Esophagus squamous epithelium (tissue), 5 donors: ENCODE results near the gene DGKQ. TPM values are rescaled to one million over a fixed set of nuclear protein-coding genes. Genes with fewer than 3 reads are reported as not detected.

ENCODE experiments used
- DNase-seq: peaks from one replicate; lab custom pipeline; 2025; lab: John Stamatoyannopoulos, UW
- H3K27ac ChIP-seq, 4 donors: fragments of 200-600 bp; sonication (generic); one replicate each; pipeline ENCODE4 v1.5.1; 2016 to 2019; ENCODE audit warnings: mild to moderate bottlenecking in 1 of 4
- H3K27me3 ChIP-seq, 4 donors: fragments of 200-600 bp; sonication (generic); 1 replicate in 3 of 4; 2 replicates in 1 of 4; pipeline versions ENCODE4 v1.5.1 to v1.6.0; 2017 to 2021; ENCODE audit warnings: antibody characterized with exemption in 1 of 4
- H3K36me3 ChIP-seq, 3 donors: fragments of 200-600 bp; sonication (generic); one replicate each; pipeline ENCODE4 v1.5.1; 2016 to 2019
- H3K4me1 ChIP-seq, 3 donors: fragments of 200-600 bp; sonication (generic); one replicate each; pipeline ENCODE4 v1.5.1; 2017 to 2019
- H3K4me3 ChIP-seq, 4 donors: fragments of 200-600 bp; sonication (generic); 1 replicate in 3 of 4; 2 replicates in 1 of 4; pipeline ENCODE4 v1.5.1; 2016 to 2019; ENCODE audit warnings: mild to moderate bottlenecking in 2 of 4, moderate library complexity in 1 of 4
- H3K9me3 ChIP-seq, 3 donors: fragments of 200-600 bp; sonication (generic); one replicate each; pipeline ENCODE4 v1.5.1; 2016 to 2019
- CTCF ChIP-seq, 6 experiments: fragments of 450-650 bp in 4 of 6; fragments of 200-600 bp in 2 of 6; sonication (generic) in 2 of 6; IDR thresholded peaks; one replicate each; pipeline ENCODE4 v1.5.1; 2016 to 2019; ENCODE audit warnings: antibody characterized with exemption in 6 of 6, mild to moderate bottlenecking in 4 of 6, moderate library complexity in 4 of 6
- POLR2A ChIP-seq, 4 donors: fragments of 450-650 bp; IDR thresholded peaks; one replicate each; pipeline ENCODE4 v1.6.1; 2017; ENCODE audit warnings: antibody characterized with exemption in 4 of 4, mild to moderate bottlenecking in 4 of 4, moderate library complexity in 3 of 4
- WGBS, 2 donors: methylation state at CpG; one replicate each; pipeline ENCODE4 v1.1.5; 2018; 5-methylcytosine and 5-hydroxymethylcytosine counted together
- intact Hi-C: fragments of 100-400 bp; cut with DNase I; formaldehyde crosslinking; loops from one replicate; pipeline ENCODE4 v1.15.0; 2022
- total RNA-seq, 4 donors: library from RNA; depleted of rRNA; stranded (reverse); fragments of >200 nt; gene quantifications; one replicate each; pipeline ENCODE4 v1.1.0, GENCODE V29; 2016
- donor health status: DM: yes; HTN: yes; CAD: no.

Gene DGKQ
- total RNA-seq, 4 donors from 2014 or later = 9.5 to 12.0 (median 10.7) TPM

- TF ChIP-seq POLR2A (IDR thresholded peaks at IDR 0.05) = no peak
- no peak for TF ChIP-seq CTCF (IDR thresholded peaks at IDR 0.05)
- Histone ChIP-seq H3K4me1 (no peaks in the 10 kb centered on the region), H3K4me3 (no peak overlapping the region), H3K9me3 (no peaks in the 10 kb centered on the region), H3K27ac (no peak overlapping the region), H3K36me3 (peaks cover 0 to 13% (median 0%) of the 10 kb centered on the region in 3 donors), H3K27me3 (no peaks in the 10 kb centered on the region)
- DNase-seq = no peak
- intact Hi-C loops = no loop called here
- 63% methylated on average over 2 of the region's 23 CpGs; no CpG with 5 or more reads in 1 of the 2 donors for whole genome bisulfite sequencing, 2 donors
These were observed 46.5 kb upstream of the DGKQ start for GRCh38 chr4:1019729-1020470.

GRCh38 chr4:1019320-1019719 is 46.0 kb upstream of the DGKQ start:
- H3K9me3 ChIP-seq = no peaks in the 10 kb centered on the region
- peaks cover 0 to 7% (median 0%) of the 10 kb centered on the region in 3 donors for H3K36me3 ChIP-seq
- H3K27ac ChIP-seq = no peak overlapping the region
- DNase-seq = no peak
- no peak overlapping the region for H3K4me3 ChIP-seq
- H3K4me1 ChIP-seq = no peaks in the 10 kb centered on the region
- H3K27me3 ChIP-seq = no peaks in the 10 kb centered on the region
- intact Hi-C loops = no loop called here
- TF ChIP-seq POLR2A (IDR thresholded peaks at IDR 0.05) = no peak
- no peak for TF ChIP-seq CTCF (IDR thresholded peaks at IDR 0.05)
- WGBS, 2 donors = no CpG with 5 or more reads among the region's 9 CpGs

- no peaks in the 10 kb centered on the region for H3K9me3 ChIP-seq
- H3K27me3 ChIP-seq = no peaks in the 10 kb centered on the region
- no peak overlapping the region for H3K27ac ChIP-seq
- no peak overlapping the region for H3K4me3 ChIP-seq
- intact Hi-C loops = no loop called here
- WGBS, 2 donors = 89 to 90% methylated on average over 2 to 10 of the region's 29 CpGs
- DNase-seq = no peak
- H3K36me3 ChIP-seq = no peaks in the 10 kb centered on the region
- TF ChIP-seq CTCF (IDR thresholded peaks at IDR 0.05) = no peak
- no peak for TF ChIP-seq POLR2A (IDR thresholded peaks at IDR 0.05)
- H3K4me1 ChIP-seq = peaks cover 0 to 2% (median 0%) of the 10 kb centered on the region in 3 donors
These were observed 45.0 kb upstream of the DGKQ start for GRCh38 chr4:1018147-1019020.

GRCh38 chr4:1017706-1018105 is 44.3 kb upstream of the DGKQ start:
- WGBS, 2 donors = 85% methylated on average over 9 of the region's 15 CpGs; no CpG with 5 or more reads in 1 of the 2 donors
- peaks cover under 1 to 9% (median 3%) of the 10 kb centered on the region in 3 donors for H3K4me1 ChIP-seq
- intact Hi-C loops = no loop called here
- no peak for DNase-seq
- no peaks in the 10 kb centered on the region for H3K36me3 ChIP-seq
- no peak overlapping the region for H3K27ac ChIP-seq
- TF ChIP-seq CTCF (IDR thresholded peaks at IDR 0.05) (no peak), POLR2A (IDR thresholded peaks at IDR 0.05) (no peak)
- H3K4me3 ChIP-seq = no peak overlapping the region
- no peaks in the 10 kb centered on the region for H3K27me3 ChIP-seq
- H3K9me3 ChIP-seq = no peaks in the 10 kb centered on the region

GRCh38 chr4:1017211-1017610 is 43.8 kb upstream of the DGKQ start:
- Histone ChIP-seq H3K4me1 (peaks cover 3 to 14% (median 8%) of the 10 kb centered on the region in 3 donors), H3K36me3 (no peaks in the 10 kb centered on the region), H3K9me3 (no peaks in the 10 kb centered on the region), H3K27me3 (no peaks in the 10 kb centered on the region), H3K4me3 (no peak overlapping the region), H3K27ac (no peak overlapping the region)
- 88 to 100% methylated on average over 2 to 13 of the region's 16 CpGs for WGBS, 2 donors
- TF ChIP-seq POLR2A (IDR thresholded peaks at IDR 0.05) (no peak), CTCF (IDR thresholded peaks at IDR 0.05) (no peak)
- intact Hi-C loops = no loop called here
- DNase-seq = no peak
